KMS-11 (cell line): ENCODE results near the gene SYNCRIP.

Source experiments
- H2AFZ ChIP-seq: fragments of 200-600 bp; sonication (generic); 2 replicates; pipeline ENCODE4 v1.6.1; 2016; ENCODE audit warnings: antibody characterized with exemption, mixed run types, low read depth
- H3K27ac ChIP-seq: fragments of 200-600 bp; sonication (generic); 2 replicates; pipeline ENCODE4 v1.6.1; 2016; ENCODE audit warnings: mild to moderate bottlenecking, mixed run types
- H3K27me3 ChIP-seq: fragments of 200-600 bp; sonication (generic); 2 replicates; pipeline ENCODE4 v1.6.1; 2017; ENCODE audit warnings: mild to moderate bottlenecking, low read depth, mixed run types, moderate library complexity; ENCODE audit not compliant: insufficient read depth
- H3K36me3 ChIP-seq: fragments of 200-600 bp; sonication (generic); 2 replicates; pipeline ENCODE4 v1.6.1; 2017; ENCODE audit warnings: mild to moderate bottlenecking, mixed run types; ENCODE audit not compliant: insufficient read depth
- H3K4me1 ChIP-seq: fragments of 200-600 bp; sonication (generic); 2 replicates; pipeline ENCODE4 v1.6.1; 2016; ENCODE audit warnings: mild to moderate bottlenecking, low read depth, mixed run types; ENCODE audit not compliant: poor library complexity, severe bottlenecking
- H3K4me2 ChIP-seq: fragments of 200-600 bp; sonication (generic); 2 replicates; pipeline ENCODE4 v1.7.0; 2016; ENCODE audit warnings: mild to moderate bottlenecking, mixed run types
- H3K4me3 ChIP-seq: fragments of 200-600 bp; sonication (generic); IDR thresholded peaks from 2 replicates; pipeline ENCODE4 v1.6.1; 2017; ENCODE audit warnings: low read depth, low read length, mixed read lengths; ENCODE audit not compliant: insufficient read depth
- H3K79me2 ChIP-seq: fragments of 200-600 bp; sonication (generic); 2 replicates; pipeline ENCODE4 v1.6.1; 2016; ENCODE audit warnings: low read depth, mixed run types; ENCODE audit not compliant: insufficient read depth
- H3K9ac ChIP-seq: fragments of 200-600 bp; sonication (generic); 2 replicates; pipeline ENCODE4 v1.6.1; 2016; ENCODE audit warnings: mild to moderate bottlenecking, mixed run types
- H4K20me1 ChIP-seq: fragments of 200-600 bp; sonication (generic); 2 replicates; pipeline ENCODE4 v1.6.1; 2016; ENCODE audit warnings: mild to moderate bottlenecking, mixed run types; ENCODE audit not compliant: insufficient read depth
- CTCF ChIP-seq: fragments of 200-600 bp; sonication (generic); conservative IDR thresholded peaks from 2 replicates; pipeline ENCODE4 v1.6.1; 2017; ENCODE audit warnings: low read depth, mild to moderate bottlenecking, antibody characterized with exemption, low read length, moderate library complexity, mixed read lengths

The SYNCRIP gene

GRCh38 chr6:85675030-85675819, 32.5 kb upstream of the SYNCRIP start:
- H3K27ac ChIP-seq: peak overlapping the region; percentile 97; the same call in 1 of the 2 replicates
- H3K79me2 ChIP-seq: peaks cover 46% of the 10 kb centered on the region
- H3K27me3 ChIP-seq: no peaks in the 10 kb centered on the region
- H3K4me2 ChIP-seq: peak overlapping the region; percentile 79
- H3K4me1 ChIP-seq: peaks cover 58% of the 10 kb centered on the region
- no peak overlapping the region for H3K4me3 ChIP-seq
- H2AFZ ChIP-seq: no peak overlapping the region
- H3K9ac ChIP-seq: no peak overlapping the region
- H3K36me3 ChIP-seq: no peaks in the 10 kb centered on the region; the same call in 1 of the 2 replicates
- H4K20me1 ChIP-seq: peaks cover 28% of the 10 kb centered on the region
- TF ChIP-seq CTCF: no peak

GRCh38 chr6:85674604-85675003, 31.9 kb upstream of the SYNCRIP start:
- Histone ChIP-seq H4K20me1 (peaks cover 28% of the 10 kb centered on the region), H3K4me2 (no peak overlapping the region; the same call in 1 of the 2 replicates)

GRCh38 chr6:85673198-85674139, 30.8 kb upstream of the SYNCRIP start:
- H3K4me2 ChIP-seq: no peak overlapping the region
- no peak overlapping the region for H3K9ac ChIP-seq
- H3K27me3 ChIP-seq: no peaks in the 10 kb centered on the region
- peaks cover 76% of the 10 kb centered on the region for H3K4me1 ChIP-seq
- no peak overlapping the region for H3K4me3 ChIP-seq
- no peak for TF ChIP-seq CTCF
- peaks cover 28% of the 10 kb centered on the region for H4K20me1 ChIP-seq
- H3K79me2 ChIP-seq: peaks cover 38% of the 10 kb centered on the region
- H3K27ac ChIP-seq: peak overlapping the region; percentile 97; the same call in 1 of the 2 replicates
- H3K36me3 ChIP-seq: no peaks in the 10 kb centered on the region; the same call in 1 of the 2 replicates
- no peak overlapping the region for H2AFZ ChIP-seq

More at GRCh38 chr6:85674604-85675003, 31.9 kb upstream of the SYNCRIP start:
- peak overlapping the region; percentile 97; the same call in 1 of the 2 replicates for H3K27ac ChIP-seq
- no peaks in the 10 kb centered on the region for H3K27me3 ChIP-seq
- TF ChIP-seq CTCF: no peak
- H3K9ac ChIP-seq: no peak overlapping the region
- no peaks in the 10 kb centered on the region; the same call in 1 of the 2 replicates for H3K36me3 ChIP-seq
- peaks cover 65% of the 10 kb centered on the region for H3K4me1 ChIP-seq
- H2AFZ ChIP-seq: no peak overlapping the region
- H3K4me3 ChIP-seq: no peak overlapping the region
- H3K79me2 ChIP-seq: peaks cover 40% of the 10 kb centered on the region

GRCh38 chr6:85672623-85673022, 29.9 kb upstream of the SYNCRIP start:
- no peak overlapping the region for H3K4me3 ChIP-seq
- TF ChIP-seq CTCF: no peak
- H2AFZ ChIP-seq: no peak overlapping the region
- no peaks in the 10 kb centered on the region for H3K27me3 ChIP-seq
- H3K79me2 ChIP-seq: peaks cover 29% of the 10 kb centered on the region
- H4K20me1 ChIP-seq: peaks cover 24% of the 10 kb centered on the region
- no peak overlapping the region for H3K9ac ChIP-seq
- H3K4me2 ChIP-seq: no peak overlapping the region
- H3K27ac ChIP-seq: peak overlapping the region; percentile 97; the same call in 1 of the 2 replicates
- peaks cover 84% of the 10 kb centered on the region for H3K4me1 ChIP-seq
- no peaks in the 10 kb centered on the region; the same call in 1 of the 2 replicates for H3K36me3 ChIP-seq
